HEK293 (cell line): ENCODE results near the gene FUBP3.

Source experiments
- CTCF ChIA-PET: fragments of 350-600 bp; formaldehyde crosslinking; extraction: SDS; loops from one replicate; lab custom pipeline; 2021; ENCODE audit warnings: antibody characterized with exemption; lab: Yijun Ruan, JAX
- POLR2A ChIA-PET: fragments of 300-600 bp; formaldehyde crosslinking; extraction: SDS; loops from one replicate; lab custom pipeline; 2020; ENCODE audit warnings: antibody characterized with exemption, inconsistent platforms; lab: Yijun Ruan, JAX
- H3K27ac ChIP-seq: fragments of 200-500 bp; sonication (Bioruptor generic); 2 replicates; pipeline ENCODE4 v1.5.1; 2014; ENCODE audit warnings: low read depth, low read length, control low read depth, inconsistent platforms; ENCODE audit errors: extremely low read depth
- H3K36me3 ChIP-seq, 2 experiments: fragments of 200-500 bp in 1 of 2; sonication (Bioruptor generic) in 1 of 2; 1 replicate in 1 of 2; 2 replicates in 1 of 2; pipeline ENCODE4 v1.5.1; 2014 to 2017; ENCODE audit warnings: inconsistent platforms in 2 of 2, low read length in 2 of 2; ENCODE audit not compliant: control insufficient read depth in 2 of 2, insufficient read depth in 1 of 2
- H3K4me1 ChIP-seq: fragments of 200-500 bp; sonication (Bioruptor generic); 2 replicates; pipeline ENCODE4 v1.5.1; 2014; ENCODE audit warnings: mild to moderate bottlenecking, low read length, inconsistent platforms; ENCODE audit not compliant: control insufficient read depth, insufficient read depth
- H3K4me3 ChIP-seq: 2 replicates; pipeline ENCODE4 v1.5.1; 2011; ENCODE audit warnings: low read depth, mild to moderate bottlenecking, control low read depth, low read length, moderate library complexity
- H3K9me3 ChIP-seq: fragments of 200-500 bp; sonication (Bioruptor generic); 2 replicates; pipeline ENCODE4 v1.5.1; 2014; ENCODE audit warnings: low read depth, low read length, inconsistent platforms; ENCODE audit not compliant: control insufficient read depth, insufficient read depth
- BCL11A ChIP-seq: fragments of 450-650 bp; formaldehyde crosslinking; IDR thresholded peaks from 2 replicates; pipeline ENCODE4 v1.5.1; 2016; ENCODE audit warnings: low read depth, missing biosample characterization, missing genetic modification characterization
- GLI4 ChIP-seq: fragments of 450-650 bp; formaldehyde crosslinking; IDR thresholded peaks from 2 replicates; pipeline ENCODE4 v1.5.1; 2016; ENCODE audit warnings: missing biosample characterization, missing genetic modification characterization
- ZNF133 ChIP-seq: fragments of 450-650 bp; formaldehyde crosslinking; IDR thresholded peaks from 2 replicates; pipeline ENCODE4 v1.5.1; 2016; ENCODE audit warnings: missing biosample characterization, missing genetic modification characterization
- ZNF138 ChIP-seq: fragments of 450-650 bp; formaldehyde crosslinking; IDR thresholded peaks from 2 replicates; pipeline ENCODE4 v1.5.1; 2016; ENCODE audit warnings: missing biosample characterization, missing genetic modification characterization, borderline replicate concordance
- ZNF202 ChIP-seq: fragments of 450-650 bp; formaldehyde crosslinking; IDR thresholded peaks from 2 replicates; pipeline ENCODE4 v1.5.1; 2016; ENCODE audit warnings: missing biosample characterization, missing genetic modification characterization, borderline replicate concordance
- ZNF214 ChIP-seq: fragments of 450-650 bp; formaldehyde crosslinking; IDR thresholded peaks from 2 replicates; pipeline ENCODE4 v1.5.1; 2017; ENCODE audit warnings: missing biosample characterization, mild to moderate bottlenecking, missing genetic modification characterization, borderline replicate concordance
- ZNF221 ChIP-seq: fragments of 450-650 bp; formaldehyde crosslinking; IDR thresholded peaks from 2 replicates; pipeline ENCODE4 v1.5.1; 2017; ENCODE audit warnings: missing biosample characterization, missing genetic modification characterization, borderline replicate concordance
- ZNF350 ChIP-seq: fragments of 450-650 bp; formaldehyde crosslinking; IDR thresholded peaks from 2 replicates; pipeline ENCODE4 v1.5.0; 2017; ENCODE audit warnings: missing biosample characterization, mild to moderate bottlenecking, missing genetic modification characterization
- ZNF514 ChIP-seq: fragments of 450-650 bp; formaldehyde crosslinking; IDR thresholded peaks from 2 replicates; pipeline ENCODE4 v1.5.1; 2016; ENCODE audit warnings: missing biosample characterization, missing genetic modification characterization
- ZNF529 ChIP-seq: fragments of 450-650 bp; formaldehyde crosslinking; IDR thresholded peaks from 2 replicates; pipeline ENCODE4 v1.5.1; 2017; ENCODE audit warnings: missing genetic modification characterization, missing biosample characterization; ENCODE audit not compliant: insufficient replicate concordance
- ZNF561 ChIP-seq: fragments of 450-650 bp; IDR thresholded peaks from 2 replicates; pipeline ENCODE4 v1.5.1; 2018; ENCODE audit warnings: missing biosample characterization, missing genetic modification characterization, borderline replicate concordance
- ZNF621 ChIP-seq: fragments of 450-650 bp; formaldehyde crosslinking; IDR thresholded peaks from 2 replicates; pipeline ENCODE4 v1.5.1; 2017; ENCODE audit warnings: missing biosample characterization, missing genetic modification characterization
- ZNF626 ChIP-seq: fragments of 450-650 bp; sonication (Bioruptor Pico); formaldehyde crosslinking; IDR thresholded peaks from 2 replicates; pipeline ENCODE4 v1.5.1; 2018; ENCODE audit warnings: missing biosample characterization, missing genetic modification characterization, inconsistent platforms
- ZNF701 ChIP-seq: fragments of 450-650 bp; formaldehyde crosslinking; IDR thresholded peaks from 2 replicates; pipeline ENCODE4 v1.5.1; 2016; ENCODE audit warnings: missing biosample characterization, missing genetic modification characterization
- TF ChIP-seq, protein P1 (sequence below): IDR thresholded peaks from 2 replicates; pipeline ENCODE4 v1.6.1; 2011; ENCODE audit warnings: mild to moderate bottlenecking, low read depth, low read length, borderline replicate concordance
- TF ChIP-seq, protein P2 (sequence below): fragments of 450-650 bp; formaldehyde crosslinking; IDR thresholded peaks from 2 replicates; pipeline ENCODE4 v1.5.1; 2016; ENCODE audit warnings: missing biosample characterization, missing genetic modification characterization, borderline replicate concordance
- TF ChIP-seq, protein P3 (sequence below): fragments of 450-650 bp; formaldehyde crosslinking; IDR thresholded peaks from 2 replicates; pipeline ENCODE4 v1.5.1; 2016; ENCODE audit warnings: missing biosample characterization, missing genetic modification characterization
- TF ChIP-seq, protein P4 (sequence below): fragments of 450-650 bp; formaldehyde crosslinking; IDR thresholded peaks from 2 replicates; pipeline ENCODE4 v1.5.1; 2016; ENCODE audit warnings: missing biosample characterization, missing genetic modification characterization
- TF ChIP-seq, protein P5 (sequence below): fragments of 450-650 bp; formaldehyde crosslinking; IDR thresholded peaks from 2 replicates; pipeline ENCODE4 v1.5.1; 2016; ENCODE audit warnings: missing biosample characterization, missing genetic modification characterization
- TF ChIP-seq, protein P6 (sequence below): fragments of 450-650 bp; formaldehyde crosslinking; IDR thresholded peaks from 2 replicates; pipeline ENCODE4 v1.5.1; 2017; ENCODE audit warnings: missing biosample characterization, missing genetic modification characterization

The FUBP3 gene

DNA sequence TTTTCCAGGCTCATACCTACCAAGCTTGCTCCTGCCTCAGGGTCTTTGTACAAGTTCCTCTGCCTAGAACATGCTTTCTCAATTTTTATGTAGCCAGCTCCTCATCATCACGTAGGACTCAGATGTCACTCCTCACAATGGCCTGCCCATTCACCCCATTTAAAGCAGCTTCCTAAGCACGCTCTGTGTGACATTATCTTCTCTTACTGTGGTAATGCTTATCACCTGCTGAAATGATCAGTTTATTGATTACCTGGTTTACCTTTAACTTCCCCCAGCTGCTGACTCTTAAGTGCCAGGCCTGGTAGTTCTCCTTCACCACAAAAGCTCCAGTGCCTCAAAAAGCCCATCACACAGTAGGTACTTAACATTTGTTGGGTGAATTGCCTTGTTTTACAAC lies 13.6 kb downstream of the FUBP3 start:
- Histone ChIP-seq H3K4me1 (no peaks in the 10 kb centered on the region), H3K27ac (no peak overlapping the region), H3K9me3 (no peaks in the 10 kb centered on the region), H3K4me3 (no peak overlapping the region), H3K36me3 (peaks cover 8 to 46% of the 10 kb centered on the region in 2 experiments)
- TF ChIP-seq ZNF561 (tag by site-specific recombination): no peak
- TF ChIP-seq ZNF202 (tag by site-specific recombination): no peak
- no peak for TF ChIP-seq ZNF621 (tag by site-specific recombination)
- TF ChIP-seq ZNF626: no peak
- TF ChIP-seq, protein P1, sequence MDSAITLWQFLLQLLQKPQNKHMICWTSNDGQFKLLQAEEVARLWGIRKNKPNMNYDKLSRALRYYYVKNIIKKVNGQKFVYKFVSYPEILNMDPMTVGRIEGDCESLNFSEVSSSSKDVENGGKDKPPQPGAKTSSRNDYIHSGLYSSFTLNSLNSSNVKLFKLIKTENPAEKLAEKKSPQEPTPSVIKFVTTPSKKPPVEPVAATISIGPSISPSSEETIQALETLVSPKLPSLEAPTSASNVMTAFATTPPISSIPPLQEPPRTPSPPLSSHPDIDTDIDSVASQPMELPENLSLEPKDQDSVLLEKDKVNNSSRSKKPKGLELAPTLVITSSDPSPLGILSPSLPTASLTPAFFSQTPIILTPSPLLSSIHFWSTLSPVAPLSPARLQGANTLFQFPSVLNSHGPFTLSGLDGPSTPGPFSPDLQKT: no peak
- TF ChIP-seq ZNF350 (tag by site-specific recombination): no peak
- no peak for TF ChIP-seq GLI4
- no peak for TF ChIP-seq BCL11A (tag by site-specific recombination)
- CTCF ChIA-PET: interaction anchor here (0.5 to 1.8 kb wide), 2 partner anchors 45 to 132 kb away, joined by 3 to 7 read pairs; no protein-coding TSS in a partner anchor
- POLR2A ChIA-PET: interaction anchor here (1.3 to 1.5 kb wide), 2 partner anchors 13 to 92 kb away, joined by 3 to 12 read pairs; partner anchors contain the start of gene FUBP3

DNA sequence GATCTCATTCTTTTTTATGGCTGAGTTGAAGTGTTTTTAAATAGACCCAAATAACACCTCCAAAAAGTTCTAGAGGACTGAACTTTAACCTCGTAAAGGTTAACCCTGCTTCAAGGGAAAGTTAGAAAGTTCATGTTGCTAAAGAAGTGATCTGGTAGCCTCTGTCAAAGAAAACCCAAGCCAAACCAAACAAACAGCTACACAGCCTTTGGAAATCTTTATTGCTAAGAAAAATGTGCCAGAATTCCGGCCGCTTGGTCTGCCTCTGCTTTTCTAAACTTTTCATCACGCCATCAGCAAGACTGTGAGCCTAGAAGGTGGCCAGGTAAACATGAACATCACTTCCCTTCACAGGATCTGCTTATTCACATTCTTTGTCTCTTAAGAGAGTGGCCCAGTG lies 17.9 kb downstream of the FUBP3 start:
- no peak overlapping the region for H3K4me3 ChIP-seq
- ChIA-PET POLR2A (interaction anchor here (1.1 kb wide), 1 partner anchor 18 kb away, joined by 3 read pairs; the partner anchor contains the start of gene FUBP3), CTCF (no interaction called here)
- H3K4me1 ChIP-seq: no peaks in the 10 kb centered on the region
- no peak for TF ChIP-seq ZNF514 (tag by site-specific recombination)
- no peak for TF ChIP-seq ZNF701 (tag by site-specific recombination)
- TF ChIP-seq, protein P2, sequence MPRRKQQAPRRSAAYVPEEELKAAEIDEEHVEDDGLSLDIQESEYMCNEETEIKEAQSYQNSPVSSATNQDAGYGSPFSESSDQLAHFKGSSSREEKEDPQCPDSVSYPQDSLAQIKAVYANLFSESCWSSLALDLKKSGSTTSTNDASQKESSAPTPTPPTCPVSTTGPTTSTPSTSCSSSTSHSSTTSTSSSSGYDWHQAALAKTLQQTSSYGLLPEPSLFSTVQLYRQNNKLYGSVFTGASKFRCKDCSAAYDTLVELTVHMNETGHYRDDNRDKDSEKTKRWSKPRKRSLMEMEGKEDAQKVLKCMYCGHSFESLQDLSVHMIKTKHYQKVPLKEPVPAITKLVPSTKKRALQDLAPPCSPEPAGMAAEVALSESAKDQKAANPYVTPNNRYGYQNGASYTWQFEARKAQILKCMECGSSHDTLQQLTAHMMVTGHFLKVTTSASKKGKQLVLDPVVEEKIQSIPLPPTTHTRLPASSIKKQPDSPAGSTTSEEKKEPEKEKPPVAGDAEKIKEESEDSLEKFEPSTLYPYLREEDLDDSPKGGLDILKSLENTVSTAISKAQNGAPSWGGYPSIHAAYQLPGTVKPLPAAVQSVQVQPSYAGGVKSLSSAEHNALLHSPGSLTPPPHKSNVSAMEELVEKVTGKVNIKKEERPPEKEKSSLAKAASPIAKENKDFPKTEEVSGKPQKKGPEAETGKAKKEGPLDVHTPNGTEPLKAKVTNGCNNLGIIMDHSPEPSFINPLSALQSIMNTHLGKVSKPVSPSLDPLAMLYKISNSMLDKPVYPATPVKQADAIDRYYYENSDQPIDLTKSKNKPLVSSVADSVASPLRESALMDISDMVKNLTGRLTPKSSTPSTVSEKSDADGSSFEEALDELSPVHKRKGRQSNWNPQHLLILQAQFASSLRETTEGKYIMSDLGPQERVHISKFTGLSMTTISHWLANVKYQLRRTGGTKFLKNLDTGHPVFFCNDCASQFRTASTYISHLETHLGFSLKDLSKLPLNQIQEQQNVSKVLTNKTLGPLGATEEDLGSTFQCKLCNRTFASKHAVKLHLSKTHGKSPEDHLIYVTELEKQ (tag by site-specific recombination): no peak
- TF ChIP-seq, protein P3, sequence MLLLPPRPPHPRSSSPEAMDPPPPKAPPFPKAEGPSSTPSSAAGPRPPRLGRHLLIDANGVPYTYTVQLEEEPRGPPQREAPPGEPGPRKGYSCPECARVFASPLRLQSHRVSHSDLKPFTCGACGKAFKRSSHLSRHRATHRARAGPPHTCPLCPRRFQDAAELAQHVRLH (tag by site-specific recombination): no peak
- TF ChIP-seq ZNF221 (tag by site-specific recombination): no peak
- no peak overlapping the region for H3K27ac ChIP-seq
- H3K9me3 ChIP-seq: no peaks in the 10 kb centered on the region
- peaks cover 8 to 70% of the 10 kb centered on the region in 2 experiments for H3K36me3 ChIP-seq

DNA sequence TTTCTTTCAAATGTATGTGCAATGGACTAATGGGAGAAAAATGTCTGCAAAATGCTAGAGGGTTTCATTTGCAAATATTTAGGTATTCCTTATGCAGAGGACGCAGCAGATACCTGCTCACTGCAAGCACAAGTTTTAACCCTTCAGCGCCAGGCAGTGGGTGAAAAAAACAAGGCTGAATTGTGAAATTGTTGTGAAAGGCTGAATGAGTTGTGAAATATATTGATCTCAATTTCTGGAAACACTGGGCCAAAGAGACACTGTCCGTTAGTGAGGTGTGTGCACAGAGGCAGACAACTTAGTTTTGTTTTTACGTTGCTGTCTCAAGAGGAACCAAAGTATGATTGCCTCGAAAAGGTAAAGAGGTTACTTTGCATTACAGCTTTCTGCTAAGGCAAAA lies 18.8 kb downstream of the FUBP3 start:
- CTCF ChIA-PET: no interaction called here
- POLR2A ChIA-PET: interaction anchor here (1.1 kb wide), 1 partner anchor 19 kb away, joined by 3 read pairs; the partner anchor contains the start of gene FUBP3
- H3K27ac ChIP-seq: no peak overlapping the region
- no peaks in the 10 kb centered on the region for H3K4me1 ChIP-seq
- H3K9me3 ChIP-seq: no peaks in the 10 kb centered on the region
- H3K36me3 ChIP-seq: peaks cover 8 to 72% of the 10 kb centered on the region in 2 experiments
- no peak overlapping the region for H3K4me3 ChIP-seq
- TF ChIP-seq ZNF138 (tag by site-specific recombination): no peak
- no peak for TF ChIP-seq ZNF214 (tag by site-specific recombination)
- TF ChIP-seq, protein P4, sequence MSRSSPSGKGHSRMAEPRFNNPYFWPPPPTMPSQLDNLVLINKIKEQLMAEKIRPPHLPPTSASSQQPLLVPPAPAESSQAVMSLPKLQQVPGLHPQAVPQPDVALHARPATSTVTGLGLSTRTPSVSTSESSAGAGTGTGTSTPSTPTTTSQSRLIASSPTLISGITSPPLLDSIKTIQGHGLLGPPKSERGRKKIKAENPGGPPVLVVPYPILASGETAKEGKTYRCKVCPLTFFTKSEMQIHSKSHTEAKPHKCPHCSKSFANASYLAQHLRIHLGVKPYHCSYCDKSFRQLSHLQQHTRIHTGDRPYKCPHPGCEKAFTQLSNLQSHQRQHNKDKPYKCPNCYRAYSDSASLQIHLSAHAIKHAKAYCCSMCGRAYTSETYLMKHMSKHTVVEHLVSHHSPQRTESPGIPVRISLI (tag by site-specific recombination): no peak
- TF ChIP-seq, protein P5, sequence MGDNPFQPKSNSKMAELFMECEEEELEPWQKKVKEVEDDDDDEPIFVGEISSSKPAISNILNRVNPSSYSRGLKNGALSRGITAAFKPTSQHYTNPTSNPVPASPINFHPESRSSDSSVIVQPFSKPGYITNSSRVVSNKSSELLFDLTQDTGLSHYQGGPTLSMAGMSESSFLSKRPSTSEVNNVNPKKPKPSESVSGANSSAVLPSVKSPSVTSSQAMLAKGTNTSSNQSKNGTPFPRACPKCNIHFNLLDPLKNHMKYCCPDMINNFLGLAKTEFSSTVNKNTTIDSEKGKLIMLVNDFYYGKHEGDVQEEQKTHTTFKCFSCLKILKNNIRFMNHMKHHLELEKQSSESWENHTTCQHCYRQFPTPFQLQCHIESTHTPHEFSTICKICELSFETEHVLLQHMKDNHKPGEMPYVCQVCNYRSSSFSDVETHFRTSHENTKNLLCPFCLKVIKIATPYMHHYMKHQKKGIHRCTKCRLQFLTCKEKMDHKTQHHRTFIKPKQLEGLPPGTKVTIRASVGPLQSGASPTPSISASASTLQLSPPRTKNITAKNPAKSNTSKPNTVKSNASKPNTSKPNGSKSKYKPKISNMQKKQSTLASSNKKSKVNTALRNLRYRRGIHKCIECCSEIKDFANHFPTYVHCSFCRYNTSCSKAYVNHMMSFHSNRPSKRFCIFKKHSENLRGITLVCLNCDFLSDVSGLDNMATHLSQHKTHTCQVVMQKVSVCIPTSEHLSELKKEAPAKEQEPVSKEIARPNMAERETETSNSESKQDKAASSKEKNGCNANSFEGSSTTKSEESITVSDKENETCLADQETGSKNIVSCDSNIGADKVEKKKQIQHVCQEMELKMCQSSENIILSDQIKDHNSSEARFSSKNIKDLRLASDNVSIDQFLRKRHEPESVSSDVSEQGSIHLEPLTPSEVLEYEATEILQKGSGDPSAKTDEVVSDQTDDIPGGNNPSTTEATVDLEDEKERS (tag by site-specific recombination): no peak
- TF ChIP-seq ZNF133 (tag by site-specific recombination): no peak
- TF ChIP-seq, protein P6, sequence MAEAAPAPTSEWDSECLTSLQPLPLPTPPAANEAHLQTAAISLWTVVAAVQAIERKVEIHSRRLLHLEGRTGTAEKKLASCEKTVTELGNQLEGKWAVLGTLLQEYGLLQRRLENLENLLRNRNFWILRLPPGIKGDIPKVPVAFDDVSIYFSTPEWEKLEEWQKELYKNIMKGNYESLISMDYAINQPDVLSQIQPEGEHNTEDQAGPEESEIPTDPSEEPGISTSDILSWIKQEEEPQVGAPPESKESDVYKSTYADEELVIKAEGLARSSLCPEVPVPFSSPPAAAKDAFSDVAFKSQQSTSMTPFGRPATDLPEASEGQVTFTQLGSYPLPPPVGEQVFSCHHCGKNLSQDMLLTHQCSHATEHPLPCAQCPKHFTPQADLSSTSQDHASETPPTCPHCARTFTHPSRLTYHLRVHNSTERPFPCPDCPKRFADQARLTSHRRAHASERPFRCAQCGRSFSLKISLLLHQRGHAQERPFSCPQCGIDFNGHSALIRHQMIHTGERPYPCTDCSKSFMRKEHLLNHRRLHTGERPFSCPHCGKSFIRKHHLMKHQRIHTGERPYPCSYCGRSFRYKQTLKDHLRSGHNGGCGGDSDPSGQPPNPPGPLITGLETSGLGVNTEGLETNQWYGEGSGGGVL (tag by site-specific recombination): no peak
- no peak for TF ChIP-seq ZNF529 (tag by site-specific recombination)
